ENCODE measurements around the gene SRM.
"Not testable (repeated sequence)": the region's sequence is repeated elsewhere in the genome, so short reads cannot be mapped to it uniquely, and the experiment has no call there.

Gene SRM

DNA sequence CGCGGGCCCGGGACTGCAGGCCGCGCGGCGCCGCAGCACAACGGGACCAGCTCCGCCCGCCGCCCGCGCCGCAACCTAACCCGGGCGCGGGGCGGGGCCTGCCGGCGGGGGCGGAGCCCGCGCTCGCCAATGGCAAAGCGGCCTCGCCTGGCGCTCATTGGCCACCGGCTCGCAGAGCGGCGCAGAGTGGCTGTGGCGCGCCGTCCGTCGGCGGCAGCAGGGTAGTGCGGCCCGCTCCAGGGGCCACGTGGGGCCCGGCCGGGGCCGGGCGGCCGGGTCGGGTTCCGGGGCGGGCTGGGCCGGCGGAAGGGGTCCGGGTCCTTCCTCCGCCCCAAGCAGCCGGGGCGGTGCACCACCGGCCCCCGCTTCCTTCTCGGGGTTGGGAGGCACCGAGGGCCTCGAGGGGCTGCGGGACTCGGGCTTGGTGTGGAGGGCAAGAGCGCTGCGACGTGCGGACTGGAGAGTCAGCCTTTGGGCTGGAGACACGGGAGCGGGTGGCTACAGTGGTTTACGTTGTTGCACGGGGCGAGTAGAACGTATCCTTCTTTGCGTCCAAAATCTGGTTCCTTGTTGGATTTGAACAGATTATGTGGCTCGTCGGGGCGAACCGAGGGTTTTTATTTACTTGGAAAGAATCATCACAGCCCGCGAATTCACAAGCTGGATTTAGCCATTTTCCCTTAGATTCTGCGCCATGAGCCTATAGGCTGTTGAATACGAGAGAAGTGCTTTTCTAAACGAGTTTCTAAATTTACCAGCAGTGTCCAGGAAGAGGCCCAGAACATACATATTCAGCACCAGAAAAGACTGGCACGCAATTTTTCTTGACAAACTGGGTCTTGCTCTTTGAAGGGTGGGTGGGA lies at the start of gene SRM:
TSS of gene SRM (minus strand) at position 51 of the 863 bp plus-strand sequence. CDS start 75 bp downstream, outside the sequence.
- peak; percentile 85 to 87 for DNase-seq (ENCODE audit: low read depth in 2 of 2)

DNA sequence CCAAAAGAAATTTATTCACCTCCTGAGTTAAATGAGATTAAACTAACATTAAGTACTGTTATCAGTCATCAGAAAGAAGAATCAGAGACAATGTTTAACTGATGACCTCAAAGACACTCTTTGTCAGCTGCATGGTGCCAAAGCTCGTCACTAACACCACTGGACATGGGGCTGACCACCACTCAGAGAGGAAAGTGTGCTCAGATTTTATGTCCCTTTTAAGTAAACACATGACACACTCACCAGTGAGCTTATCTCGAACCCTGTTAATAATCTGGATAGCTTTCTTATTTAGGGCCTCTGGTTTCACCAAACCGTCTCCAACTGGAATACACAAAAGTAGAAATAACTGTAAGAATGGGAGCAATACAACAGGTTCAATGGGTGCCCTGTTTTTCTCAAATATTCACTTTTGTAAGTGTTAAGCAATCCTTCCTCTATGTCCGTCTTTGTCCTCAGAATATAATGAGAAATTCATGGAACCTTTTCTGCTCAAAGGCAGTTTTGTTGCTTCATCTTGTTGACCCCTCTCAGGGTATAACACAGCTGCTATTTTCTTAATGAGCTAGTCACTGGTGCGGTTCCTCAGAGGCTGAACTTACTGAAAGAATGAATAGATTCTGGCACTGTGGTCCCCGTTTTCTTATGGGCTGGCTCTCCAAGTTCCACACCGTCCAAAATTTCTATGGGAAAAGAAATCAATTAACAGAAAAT lies 49.4 kb upstream of the SRM start:
- DNase-seq (ENCODE audit: low read depth in 2 of 2): no peak

DNA sequence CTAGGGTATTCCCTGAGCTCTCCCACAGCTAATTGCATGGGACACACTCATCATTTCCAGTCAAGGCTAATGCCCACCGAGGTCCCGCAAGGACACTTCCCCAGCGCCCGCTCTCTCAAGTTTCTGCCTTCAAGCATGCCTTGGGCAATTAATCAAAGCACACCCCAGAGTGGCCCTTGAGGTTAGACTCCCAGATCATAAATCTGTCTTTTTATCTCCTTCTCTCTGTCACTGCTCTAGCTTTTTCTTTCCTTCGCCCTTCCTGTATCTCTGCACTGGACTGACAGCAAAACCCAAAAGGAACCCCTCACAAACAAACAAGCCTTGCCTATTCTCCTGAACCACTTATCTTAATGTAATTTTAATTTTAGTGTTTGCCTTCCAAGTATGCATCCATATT lies 47.8 kb upstream of the SRM start:
- no peak for DNase-seq (ENCODE audit: low read depth in 2 of 2)

DNA sequence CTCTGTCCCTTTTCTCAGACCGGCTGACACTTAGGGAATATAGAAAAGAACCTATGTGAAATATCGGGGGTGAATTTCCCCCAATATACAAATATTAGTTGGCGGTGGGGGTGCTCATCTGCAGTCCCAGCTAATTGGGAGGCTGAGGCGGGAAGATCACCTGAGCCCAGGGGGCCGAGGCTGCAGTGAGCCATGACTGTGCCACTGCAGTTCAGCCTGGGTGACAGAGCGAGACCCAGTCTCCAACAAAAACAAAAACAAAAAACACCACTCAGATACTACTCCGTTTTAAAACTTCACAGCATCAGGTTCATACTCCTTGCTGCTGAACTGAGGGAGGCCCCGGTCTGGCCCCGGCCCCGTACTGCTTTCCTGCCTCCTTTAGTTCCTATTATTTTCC lies 45.8 kb upstream of the SRM start:
- no peak for DNase-seq (ENCODE audit: low read depth in 2 of 2)

DNA sequence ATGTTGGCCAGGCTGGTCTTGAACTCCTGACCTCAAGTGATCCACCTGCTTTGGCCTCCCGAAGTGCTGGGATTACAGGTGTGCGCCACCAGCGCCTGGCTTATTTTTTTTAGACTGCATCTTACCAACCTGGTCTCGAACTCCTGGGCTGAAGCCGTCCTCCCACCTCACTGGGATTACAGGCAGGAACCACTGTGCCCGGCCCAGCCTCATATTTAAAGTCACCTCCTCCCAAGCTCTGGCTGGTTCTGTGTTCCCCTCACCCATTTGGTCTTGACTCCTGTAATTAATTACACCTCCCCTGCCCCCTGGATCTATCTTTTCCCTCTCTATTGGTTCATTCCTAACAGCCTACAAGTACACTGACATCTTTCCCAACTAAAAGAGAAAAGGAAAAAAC lies 41.5 kb upstream of the SRM start:
- no peak for DNase-seq (ENCODE audit: low read depth in 2 of 2)

DNA sequence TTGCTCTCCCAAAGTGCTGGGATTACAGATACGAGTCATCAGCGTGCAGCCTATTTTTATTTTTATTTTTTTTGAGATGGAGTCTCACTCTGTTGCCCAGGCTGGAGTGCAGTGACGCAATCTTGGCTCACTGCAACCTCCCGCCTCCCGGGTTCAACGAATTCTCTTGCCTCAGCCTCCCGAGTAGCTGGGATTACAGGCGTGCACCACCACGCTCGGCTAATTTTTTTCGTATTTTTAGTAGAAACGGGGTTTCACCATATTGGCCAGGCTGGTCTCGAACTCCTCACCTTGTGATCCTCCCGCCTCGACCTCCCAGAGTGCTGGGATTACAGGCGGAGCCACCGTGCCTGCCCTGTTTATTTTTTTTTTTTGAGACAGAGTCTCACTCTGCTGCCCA lies 41.0 kb upstream of the SRM start:
- not testable (repeated sequence) for DNase-seq (ENCODE audit: low read depth in 2 of 2)

DNA sequence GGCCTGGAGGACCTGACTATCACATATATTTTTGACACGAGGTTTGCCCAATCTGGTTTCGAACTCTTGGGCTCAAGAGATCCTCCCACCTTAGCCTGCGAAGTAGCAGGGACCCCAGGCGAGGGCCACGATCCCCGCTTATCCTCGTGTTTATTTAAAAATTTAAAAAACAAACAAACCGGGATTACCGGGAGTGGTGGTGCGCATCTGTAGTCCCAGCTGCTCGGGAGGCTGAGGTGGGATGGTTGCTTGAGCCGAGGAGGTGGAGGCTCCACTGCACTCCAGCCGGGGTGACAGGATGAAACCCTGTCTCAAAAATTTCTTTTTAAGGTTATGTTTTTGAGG lies 40.3 kb upstream of the SRM start:
- no peak for DNase-seq (ENCODE audit: low read depth in 2 of 2)

DNA sequence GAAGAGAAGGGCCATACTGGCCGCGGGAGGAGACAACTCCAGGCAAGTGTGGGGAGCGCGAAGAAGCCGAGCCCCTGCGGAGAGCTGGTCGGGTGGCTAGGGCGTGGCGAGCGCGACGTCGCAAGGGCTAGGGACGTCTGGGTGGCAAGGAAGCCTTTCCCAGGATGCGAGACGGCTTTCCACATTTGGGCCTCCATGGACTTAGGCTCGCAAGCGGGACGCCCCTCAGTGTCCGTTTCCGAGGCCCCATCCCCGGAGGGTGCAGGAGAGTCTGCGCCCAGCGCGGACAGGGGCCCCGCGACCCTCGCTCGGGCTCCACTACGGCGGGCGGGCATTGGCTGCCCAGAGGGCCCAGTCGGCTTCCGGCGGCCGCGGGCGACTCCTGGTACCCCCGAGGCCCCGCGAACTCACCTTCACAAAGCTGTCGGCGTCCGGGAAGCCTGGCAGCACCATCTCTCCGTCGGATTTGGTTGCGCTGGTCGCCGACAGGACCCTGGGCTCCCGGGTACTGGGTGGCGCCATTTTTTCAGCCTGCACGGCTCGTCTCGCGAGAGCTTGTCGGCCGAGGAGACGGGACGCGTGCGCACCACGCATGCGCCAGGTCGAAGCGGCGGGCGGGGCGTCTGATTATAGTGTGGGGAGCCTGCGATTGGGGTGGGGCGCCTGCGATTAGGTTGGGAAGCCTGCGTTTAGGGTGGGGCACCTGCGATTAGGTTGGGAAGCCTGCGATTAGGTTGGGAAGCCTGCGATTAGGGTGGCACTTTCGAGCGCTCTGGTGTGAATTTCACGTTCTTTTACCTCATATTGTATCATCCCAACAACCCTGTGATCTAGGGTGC lies 39.7 kb upstream of the SRM start, which contains the start of gene EXOSC10:
TSS of gene EXOSC10 (minus strand) at position 560 of the 839 bp plus-strand sequence. CDS start at position 522, 38 bp downstream.
- DNase-seq (ENCODE audit: low read depth in 2 of 2): peak; percentile 93 to 96

DNA sequence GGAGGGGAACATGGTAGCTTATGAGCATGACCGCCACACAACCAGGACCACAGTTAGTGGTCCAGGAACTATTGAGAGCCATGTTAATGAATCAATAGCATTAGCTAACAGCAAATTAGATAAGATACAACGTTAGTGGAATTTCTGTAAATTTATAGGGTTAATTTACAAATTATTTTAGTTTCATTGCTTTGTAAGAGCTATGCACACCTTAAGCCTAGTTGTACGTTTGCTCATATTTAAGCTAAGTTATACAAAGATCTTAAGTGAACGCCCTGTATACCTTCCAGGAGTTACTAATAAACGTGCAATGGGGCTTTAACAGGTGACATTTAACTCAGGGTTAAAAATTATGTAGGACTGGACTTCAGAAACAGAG lies 39.1 kb upstream of the SRM start:
- DNase-seq (ENCODE audit: low read depth in 2 of 2): no peak

DNA sequence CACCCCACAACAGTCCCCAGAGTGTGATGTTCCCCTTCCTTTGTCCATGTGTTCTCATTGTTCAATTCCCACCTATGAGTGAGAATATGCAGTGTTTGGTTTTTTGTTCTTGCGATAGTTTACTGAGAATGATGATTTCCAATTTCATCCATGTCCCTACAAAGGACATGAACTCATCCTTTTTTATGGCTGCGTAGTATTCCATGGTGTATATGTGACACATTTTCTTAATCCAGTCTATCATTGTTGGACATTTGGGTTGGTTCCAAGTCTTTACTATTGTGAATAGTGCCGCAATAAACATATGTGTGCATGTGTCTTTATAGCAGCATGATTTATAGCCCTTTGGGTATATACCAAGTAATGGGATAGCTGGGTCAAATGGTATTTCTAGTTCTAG lies 24.0 kb upstream of the SRM start:
- DNase-seq (ENCODE audit: low read depth in 2 of 2): not testable (repeated sequence)

DNA sequence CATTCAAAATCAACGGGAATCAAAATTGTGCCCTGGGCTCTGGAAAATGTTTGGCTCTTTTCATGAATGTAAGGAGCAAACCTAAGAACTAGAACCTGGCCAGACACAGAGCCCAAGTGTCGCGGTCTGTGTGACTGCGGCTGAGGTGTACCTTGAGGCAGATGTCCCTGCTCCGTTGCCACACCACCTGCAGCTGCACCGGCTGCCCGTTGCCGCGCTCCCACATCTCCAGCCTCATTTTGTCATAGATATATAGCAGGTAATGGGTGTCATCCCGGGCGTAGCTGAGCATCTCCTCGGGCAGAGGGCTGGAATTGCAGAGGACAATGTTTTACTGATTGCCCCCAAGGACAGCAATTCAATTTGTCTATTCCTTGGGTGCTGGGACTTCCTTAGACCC lies 21.1 kb upstream of the SRM start:
- no peak for DNase-seq (ENCODE audit: low read depth in 2 of 2)

DNA sequence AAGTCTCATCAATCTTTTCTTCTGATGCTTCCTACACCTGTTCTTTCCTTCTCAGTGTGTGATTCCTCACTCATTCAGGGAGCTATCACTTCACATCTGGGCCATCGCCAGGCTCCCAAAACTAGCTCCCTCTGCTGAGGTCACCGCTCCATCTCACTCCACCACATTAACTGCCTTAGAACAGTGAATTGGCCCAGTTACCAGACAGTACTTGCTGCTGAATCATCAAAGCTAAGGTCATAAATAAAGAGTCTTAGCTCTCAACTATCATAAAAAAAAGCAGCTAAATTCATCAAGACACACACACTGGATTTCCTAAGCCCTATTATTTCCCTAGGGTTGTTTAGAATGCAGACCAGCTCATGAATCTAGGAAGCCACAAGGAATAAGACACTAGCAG lies 18.8 kb upstream of the SRM start:
- DNase-seq (ENCODE audit: low read depth in 2 of 2): no peak

DNA sequence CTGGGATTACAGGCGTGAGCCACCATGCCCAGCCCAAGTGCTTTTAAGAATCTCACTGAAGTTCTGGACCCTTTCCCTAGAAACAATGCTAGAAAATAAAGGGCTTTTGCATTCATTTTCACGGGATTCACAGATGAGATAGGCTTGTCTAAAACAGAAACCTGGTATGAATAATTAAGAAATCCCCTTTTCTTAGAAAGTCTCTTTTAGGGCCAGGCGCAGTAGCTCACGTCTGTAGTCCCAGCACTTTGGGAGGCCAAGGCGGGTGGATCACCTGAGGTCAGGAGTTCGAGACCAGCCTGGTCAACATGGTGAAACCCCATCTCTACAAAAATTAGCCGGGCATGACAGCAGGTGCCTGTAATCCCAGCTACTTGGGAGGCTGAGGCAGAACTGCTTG lies 13.6 kb upstream of the SRM start:
- not testable (repeated sequence) for DNase-seq (ENCODE audit: low read depth in 2 of 2)

DNA sequence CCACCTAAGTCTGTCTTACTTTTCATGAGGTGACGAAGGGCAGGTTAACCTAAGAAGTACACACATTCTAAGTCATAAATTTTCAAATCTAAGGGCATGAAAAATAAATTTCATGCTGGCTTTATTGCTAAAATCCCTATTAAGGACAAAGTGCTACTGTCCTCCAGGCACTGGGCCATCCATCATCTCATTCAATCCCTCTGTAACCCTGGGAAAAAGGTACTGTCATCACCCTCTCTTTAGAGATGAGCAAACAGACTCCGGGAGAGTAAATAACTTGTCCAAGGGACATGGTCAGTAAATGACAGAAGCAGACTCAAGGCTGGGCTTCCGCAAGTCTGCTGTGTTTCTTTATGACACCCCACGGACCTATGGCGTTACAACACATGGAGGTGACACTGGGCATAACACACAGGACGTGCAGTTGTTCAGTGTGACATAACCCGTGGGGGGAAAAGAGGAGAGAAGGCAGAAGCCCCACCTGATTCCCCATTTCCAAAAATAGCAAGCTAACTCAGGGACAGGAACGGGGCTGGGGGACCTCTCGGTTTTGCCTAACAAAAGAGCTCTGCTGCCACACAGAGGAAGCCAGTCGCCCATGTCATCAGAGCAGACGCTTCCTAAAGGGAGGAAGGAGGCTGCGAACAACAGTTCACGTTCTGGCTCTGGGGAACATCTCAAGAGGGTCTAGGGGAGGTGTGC lies 12.5 kb upstream of the SRM start:
- no peak for DNase-seq (ENCODE audit: low read depth in 2 of 2)

DNA sequence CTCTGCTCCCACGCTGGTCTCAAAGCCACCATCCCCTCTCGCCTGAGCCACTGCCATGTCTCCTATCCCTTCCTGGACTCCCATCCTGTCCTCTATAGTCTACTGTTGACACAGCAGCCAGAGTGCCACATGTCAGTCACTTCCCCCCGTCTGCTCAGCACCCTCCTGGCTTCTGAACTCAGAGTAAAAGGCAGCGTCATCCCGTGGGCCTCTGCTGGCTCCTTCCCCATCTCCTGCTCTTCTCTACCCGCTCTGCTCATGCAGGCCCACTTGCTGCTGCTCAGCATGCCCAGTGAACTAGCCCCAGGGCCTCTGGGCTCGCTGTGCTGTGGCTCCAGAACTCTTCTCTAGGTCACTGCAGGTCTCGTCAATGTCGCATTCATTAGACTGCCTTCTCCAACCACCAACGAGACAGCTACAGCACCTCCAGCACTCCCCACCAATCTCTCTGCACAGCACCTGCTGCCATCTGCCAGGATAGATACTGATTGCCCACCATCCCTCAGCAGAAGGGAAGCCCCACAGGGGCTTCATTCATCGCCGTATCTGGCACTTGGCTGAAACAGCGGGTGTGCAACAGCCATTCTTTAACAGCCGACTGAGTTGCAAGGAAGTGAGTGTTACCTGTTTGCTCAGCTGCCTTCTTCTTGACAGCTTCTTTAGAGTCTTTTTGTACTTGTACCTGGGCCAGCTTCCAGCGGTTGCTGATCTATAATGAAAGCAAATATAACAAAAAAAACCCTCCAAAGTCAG lies 11.8 kb upstream of the SRM start:
- DNase-seq (ENCODE audit: low read depth in 2 of 2): no peak

DNA sequence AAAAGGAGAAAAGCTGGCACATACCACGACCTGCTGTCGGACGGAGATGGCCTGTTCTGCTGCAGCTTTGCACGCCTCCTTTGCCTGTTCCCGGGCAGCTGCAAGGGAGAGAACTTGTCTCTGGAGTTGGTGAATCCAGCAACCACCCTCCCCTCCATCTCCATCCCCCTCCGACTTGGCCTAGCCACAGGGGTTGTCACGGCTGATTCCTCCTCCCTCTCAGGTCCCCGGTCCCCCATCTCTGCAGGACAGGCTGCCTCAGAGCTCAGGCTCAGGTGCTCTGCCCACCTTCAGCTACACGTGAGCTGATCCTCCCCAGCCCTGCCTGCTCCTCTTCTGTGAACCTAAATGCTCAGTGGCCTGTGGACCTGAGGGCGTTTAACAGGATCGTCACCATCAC lies 11.1 kb upstream of the SRM start:
- no peak for DNase-seq (ENCODE audit: low read depth in 2 of 2)

DNA sequence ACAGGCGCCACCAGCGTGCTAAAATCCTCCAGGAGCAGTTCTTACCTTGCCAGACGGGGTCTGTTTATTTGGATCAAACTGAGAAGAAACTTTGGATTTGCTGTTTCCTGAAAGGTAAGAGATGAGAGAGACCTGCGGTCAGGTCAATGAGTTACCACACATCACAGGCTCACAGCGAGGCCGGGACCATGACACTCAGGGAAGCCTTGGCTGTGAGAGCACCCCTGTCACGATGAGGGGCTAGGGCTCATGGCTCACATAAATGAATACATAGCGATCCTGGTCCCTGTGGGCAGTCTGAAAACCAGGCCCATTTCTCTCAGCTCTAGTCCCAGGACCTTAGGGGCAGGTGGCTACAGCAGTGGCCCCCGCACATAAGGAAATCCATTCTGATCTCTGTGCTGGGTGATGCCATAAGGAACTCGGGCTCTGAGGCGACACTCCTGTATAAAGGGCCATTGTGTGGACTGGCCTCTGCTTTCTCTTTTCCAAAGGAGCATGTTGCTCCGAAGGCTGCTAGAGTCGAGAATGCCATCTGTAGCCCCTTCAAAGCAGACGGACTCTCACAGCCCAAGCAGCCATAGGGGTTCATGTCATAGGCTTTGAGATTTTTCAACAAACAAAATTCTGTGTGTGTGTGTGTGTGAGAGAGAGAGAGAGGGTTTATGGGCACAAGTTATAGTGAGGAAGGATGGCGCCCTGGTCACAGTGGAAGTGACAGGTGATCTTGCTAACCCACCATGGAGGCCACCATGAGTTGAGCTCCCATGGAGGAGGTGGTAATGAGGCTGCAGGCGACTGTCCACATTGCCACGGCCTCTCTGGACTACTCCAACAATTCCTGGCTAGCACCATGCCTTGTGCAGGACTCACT lies 9.0 kb upstream of the SRM start:
- DNase-seq (ENCODE audit: low read depth in 2 of 2): no peak

DNA sequence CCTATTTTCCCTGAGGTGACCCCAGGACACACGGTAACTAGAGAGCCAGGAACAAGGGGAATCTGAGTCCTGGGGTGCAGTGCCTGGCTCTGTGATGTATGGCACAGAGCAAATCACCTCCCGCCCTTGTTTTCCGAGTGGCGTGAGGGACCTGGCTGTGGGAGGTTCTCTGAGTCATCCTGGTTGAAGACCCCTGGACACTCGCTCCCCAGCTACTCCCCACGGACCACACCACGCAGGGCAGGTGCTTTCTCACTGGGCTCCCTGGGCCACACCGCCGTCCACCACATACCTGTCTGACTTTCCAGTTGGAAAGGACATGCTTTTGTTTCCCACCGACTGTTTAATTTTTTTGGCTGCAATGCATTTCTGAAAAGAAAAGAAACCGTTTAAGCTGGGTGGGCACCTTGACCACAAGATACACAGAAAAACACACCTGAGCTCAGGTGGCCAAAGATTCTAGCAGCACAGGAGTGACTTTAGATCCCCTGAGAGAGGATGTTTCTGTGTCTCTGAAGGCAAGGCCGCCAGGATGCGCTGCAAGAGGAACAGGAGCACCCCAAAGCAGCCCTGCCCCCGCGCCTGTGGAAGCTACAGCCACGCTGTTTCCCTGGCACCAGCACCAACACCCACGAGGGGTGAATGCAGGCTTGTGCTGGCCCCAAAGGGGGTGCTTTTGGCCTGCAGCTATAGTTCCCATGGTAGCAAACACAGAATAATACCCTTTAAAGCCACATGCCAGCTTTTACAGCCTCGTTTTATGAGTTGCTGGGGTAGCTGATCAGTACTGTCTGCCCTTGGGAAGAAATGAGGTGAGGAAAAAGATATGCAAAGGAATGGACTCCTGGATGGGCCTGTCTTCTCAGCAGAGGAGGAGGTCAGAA lies 8.1 kb upstream of the SRM start:
- DNase-seq (ENCODE audit: low read depth in 2 of 2): no peak

DNA sequence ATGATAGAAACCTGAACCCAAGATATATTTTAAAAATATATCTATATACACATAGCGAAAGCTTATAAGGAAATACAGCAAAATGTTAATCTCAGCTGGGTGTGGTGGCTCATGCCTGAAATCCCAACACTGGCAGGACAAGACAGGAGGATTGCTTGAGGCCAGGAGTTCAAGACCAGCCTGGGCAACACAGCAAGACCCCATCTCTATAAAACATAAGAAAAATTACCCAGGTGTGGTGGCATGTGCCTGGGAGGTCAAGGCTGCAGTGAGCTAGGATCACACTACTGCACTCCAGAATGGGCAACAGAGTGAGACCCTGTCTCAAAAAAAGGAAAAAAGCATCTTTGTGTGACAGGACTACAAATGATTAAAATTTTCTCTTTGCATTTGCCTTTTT lies 6.0 kb upstream of the SRM start:
- no peak for DNase-seq (ENCODE audit: low read depth in 2 of 2)

All from activated CD4-positive, alpha-beta T cell treated with anti-CD3 and anti-CD28 coated beads for 24 hours (primary cell).